GM12878 (cell line): Measurements from ENCODE around the gene OR52I2. TPM values are rescaled to one million over a fixed set of nuclear protein-coding genes. Genes with fewer than 3 reads are reported as not detected.

Experiments used
- ATAC-seq: fragments of 200-7000 bp; cut with Tn5 transposase; 3 replicates; pipeline ENCODE4 v1.9.1; 2020; ENCODE audit warnings: mild to moderate bottlenecking, moderate library complexity
- BruUV-seq: library from RNA; stranded (reverse); fragments of 400-500 nt; replicated peaks from 2 replicates; lab custom pipeline; 2021; lab: Mats Ljungman, UMichigan
- CTCF ChIA-PET: fragments of 300-600 bp; sonication (Branson Sonifier 250); formaldehyde crosslinking; extraction: SDS; loops from one replicate; lab custom pipeline; 2021; ENCODE audit warnings: inconsistent platforms; lab: Yijun Ruan, JAX
- POLR2A ChIA-PET: fragments of 350-600 bp; formaldehyde crosslinking; extraction: SDS; loops from one replicate; lab custom pipeline; 2021; ENCODE audit warnings: inconsistent platforms; lab: Charles Lee
- RAD21 ChIA-PET: fragments of 300-600 bp; sonication (Branson Sonifier 250); formaldehyde crosslinking; loops from one replicate; lab custom pipeline; 2023; ENCODE audit warnings: antibody characterized with exemption; ENCODE audit not compliant: unreplicated experiment; lab: Charles Lee
- SMC1A ChIA-PET: fragments of 300-600 bp; sonication (Branson Sonifier 250); formaldehyde crosslinking; loops from one replicate; lab custom pipeline; 2023; ENCODE audit not compliant: unreplicated experiment, uncharacterized antibody; lab: Charles Lee
- DNase-seq: peaks from one replicate; pipeline ENCODE4 v3.0.0-alpha.2; 2011; ENCODE audit warnings: low read depth, low spot score
- FAIRE-seq: peaks from 3 replicates; lab custom pipeline; 2011; peaks lifted over from hg19 to GRCh38; lab: Jason Lieb, UNC
- H2AFZ ChIP-seq: 2 replicates; pipeline ENCODE4 v1.6.0; 2011; ENCODE audit warnings: low read depth, low read length, control low read depth; ENCODE audit not compliant: control insufficient read depth
- H3K27ac ChIP-seq: 2 replicates; pipeline ENCODE4 v1.5.1; 2011; ENCODE audit warnings: control low read depth; ENCODE audit not compliant: control insufficient read depth, insufficient read depth
- H3K27me3 ChIP-seq, 2 experiments: replicated peaks in 1 of 2; 2 replicates each; pipeline versions ENCODE4 v1.6.0 to v1.6.1; 2011; ENCODE audit warnings: low read length in 1 of 2; ENCODE audit not compliant: control insufficient read depth in 2 of 2, insufficient read depth in 2 of 2
- H3K36me3 ChIP-seq, 2 experiments: 2 replicates each; pipeline ENCODE4 v1.5.1; 2011; ENCODE audit warnings: low read length in 1 of 2; ENCODE audit not compliant: control insufficient read depth in 2 of 2, insufficient read depth in 2 of 2
- H3K4me1 ChIP-seq: 2 replicates; pipeline ENCODE4 v1.6.1; 2011; ENCODE audit warnings: mild to moderate bottlenecking, low read length, moderate library complexity, mixed read lengths; ENCODE audit not compliant: control insufficient read depth, insufficient read depth
- H3K4me2 ChIP-seq: 2 replicates; pipeline ENCODE4 v1.6.0; 2011; ENCODE audit warnings: control low read depth; ENCODE audit not compliant: control insufficient read depth, insufficient read depth
- H3K4me3 ChIP-seq: fragments of 200-600 bp; sonication (generic); 2 replicates; pipeline ENCODE4 v1.5.1; 2016
- H3K79me2 ChIP-seq: 2 replicates; pipeline ENCODE4 v1.6.0; 2011; ENCODE audit warnings: low read length; ENCODE audit not compliant: control insufficient read depth, insufficient read depth
- H3K9ac ChIP-seq: 2 replicates; pipeline ENCODE4 v1.8.0; 2011; ENCODE audit warnings: low read length, control low read depth, mixed read lengths; ENCODE audit not compliant: control insufficient read depth, insufficient read depth
- H3K9me3 ChIP-seq: replicated peaks from 3 replicates; pipeline ENCODE4 v1.5.1; 2011; ENCODE audit warnings: mild to moderate bottlenecking, low read length; ENCODE audit not compliant: control insufficient read depth, insufficient read depth
- H4K20me1 ChIP-seq: 2 replicates; pipeline ENCODE4 v1.6.0; 2011; ENCODE audit not compliant: control insufficient read depth, insufficient read depth
- CHD1 ChIP-seq: IDR thresholded peaks from 2 replicates; pipeline ENCODE4 v1.6.1; 2012; ENCODE audit warnings: low read depth, low read length, improper control_type of control experiment
- NFYB ChIP-seq: IDR thresholded peaks from 2 replicates; pipeline ENCODE4 v1.6.1; 2011; ENCODE audit warnings: low read depth, mild to moderate bottlenecking, low read length, improper control_type of control experiment, moderate library complexity; ENCODE audit not compliant: insufficient read depth
- SMAD1 ChIP-seq: fragments of 450-650 bp; IDR thresholded peaks from 2 replicates; pipeline ENCODE4 v1.6.1; 2018; ENCODE audit warnings: mild to moderate bottlenecking, low read depth; ENCODE audit not compliant: partially characterized antibody
- TCF7 ChIP-seq: IDR thresholded peaks from 2 replicates; pipeline ENCODE4 v1.6.1; 2014; ENCODE audit warnings: antibody characterized with exemption, borderline replicate concordance
- whole genome bisulfite sequencing: methylation state at CpG from one replicate; pipeline ENCODE4 v1.1.6; 2016; ENCODE audit warnings: low lambda C conversion rate; ENCODE audit not compliant: insufficient replicate concordance, insufficient coverage; ENCODE audit errors: missing lambda C conversion rate; 5-methylcytosine and 5-hydroxymethylcytosine counted together
- in situ Hi-C: fragments of 300-500 bp; cut with MboI; formaldehyde crosslinking; loops from 9 replicates; pipeline ENCODE4 v1.14.3; 2018; ENCODE audit warnings: mixed read lengths
- intact Hi-C: fragments of 100-400 bp; cut with micrococcal nuclease; formaldehyde crosslinking; loops from one replicate; pipeline ENCODE4 v1.14.2; 2022; ENCODE audit not compliant: unreplicated experiment
- polyA plus RNA-seq, 11 experiments: library from polyadenylated mRNA; depleted of rRNA in 4 of 11; unstranded in 6 of 11; stranded (reverse) in 5 of 11; fragments of >200 nt; fragmentation: Nextera tagmentation in 4 of 11; fragmentation: Illumina TruSeq in 1 of 11; extraction: Ambion mirVana in 4 of 11; extraction: Trizol in 1 of 11; gene quantifications; 1 replicate in 1 of 11; 2 replicates in 10 of 11; pipeline versions ENCODE4 v1.2.1 to v1.2.3, GENCODE V29; 2011 to 2016; ENCODE audit warnings: inconsistent platforms in 2 of 11, missing spikeins in 2 of 11, low read depth in 1 of 11
- total RNA-seq, 4 experiments: library from RNA; depleted of rRNA in 3 of 4; stranded (reverse); fragments of >200 nt in 3 of 4; fragmentation: Illumina TruSeq in 1 of 4; extraction: Trizol in 1 of 4; gene quantifications; 2 replicates each; pipeline versions ENCODE4 v1.2.1 to v1.2.3, GENCODE V29; 2013 to 2021
- TF ChIP-seq, protein P1 (sequence below): fragments of 450-650 bp; formaldehyde crosslinking; IDR thresholded peaks from 2 replicates; pipeline ENCODE4 v1.4.0; 2020; ENCODE audit warnings: mild to moderate bottlenecking, moderate library complexity
- TF ChIP-seq, protein P2 (sequence below): fragments of 450-650 bp; conservative IDR thresholded peaks from 2 replicates; pipeline ENCODE4 v1.6.1; 2017; ENCODE audit warnings: mild to moderate bottlenecking, moderate library complexity

The OR52I2 gene
- total and polyA plus RNA-seq, 10 of the 15 experiments (the other 5 are each of a cell fraction or from before 2014, with no cell fraction given) = 0.04 to 0.05 TPM; not detected in 8

DNA sequence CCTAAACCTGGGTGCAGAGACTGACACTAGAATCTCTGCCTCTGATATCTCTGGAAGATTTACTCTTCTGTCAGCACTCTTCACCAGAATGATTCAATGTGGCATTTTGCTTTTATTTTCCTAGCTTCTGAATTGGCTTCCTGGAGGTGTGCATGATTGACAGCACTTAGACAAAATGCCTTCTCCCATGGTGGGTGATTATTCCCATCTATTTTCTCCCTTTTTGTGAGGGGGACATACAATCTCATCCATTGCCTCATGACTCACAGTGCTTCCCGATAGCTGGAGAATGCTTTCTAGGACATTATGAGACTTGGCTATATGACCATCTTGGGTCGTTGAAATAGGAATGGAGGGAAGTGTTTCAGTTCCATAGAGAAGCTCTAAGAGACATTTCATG is 30.4 kb downstream of the OR52I2 start:
- ChIA-PET RAD21 (no interaction called here), SMC1A (no interaction called here), POLR2A (no interaction called here), CTCF (interaction anchor here (0.6 to 1.8 kb wide), 3 partner anchors 10 to 88 kb away, joined by 3 to 6 read pairs (median 5); no protein-coding TSS in a partner anchor)
- H3K9me3 ChIP-seq = no peaks in the 10 kb centered on the region; the same call in 2 of the 3 replicates
- BruUV-seq = no TSS peak
- no peak overlapping the region for H3K27ac ChIP-seq
- no peak for FAIRE-seq
- no peak overlapping the region for H3K9ac ChIP-seq
- intact Hi-C loops (no loop called here), in situ Hi-C loops (no loop called here)
- H4K20me1 ChIP-seq = no peaks in the 10 kb centered on the region
- H3K4me3 ChIP-seq = no peak overlapping the region
- H2AFZ ChIP-seq = no peak overlapping the region
- no peak overlapping the region for H3K4me2 ChIP-seq
- no peaks in the 10 kb centered on the region; the same call in 1 of the 2 replicates for H3K4me1 ChIP-seq
- DNase-seq = no peak
- TF ChIP-seq NFYB (no peak), TCF7 (no peak), SMAD1 (no peak), CHD1 (no peak)
- TF ChIP-seq, protein P1, sequence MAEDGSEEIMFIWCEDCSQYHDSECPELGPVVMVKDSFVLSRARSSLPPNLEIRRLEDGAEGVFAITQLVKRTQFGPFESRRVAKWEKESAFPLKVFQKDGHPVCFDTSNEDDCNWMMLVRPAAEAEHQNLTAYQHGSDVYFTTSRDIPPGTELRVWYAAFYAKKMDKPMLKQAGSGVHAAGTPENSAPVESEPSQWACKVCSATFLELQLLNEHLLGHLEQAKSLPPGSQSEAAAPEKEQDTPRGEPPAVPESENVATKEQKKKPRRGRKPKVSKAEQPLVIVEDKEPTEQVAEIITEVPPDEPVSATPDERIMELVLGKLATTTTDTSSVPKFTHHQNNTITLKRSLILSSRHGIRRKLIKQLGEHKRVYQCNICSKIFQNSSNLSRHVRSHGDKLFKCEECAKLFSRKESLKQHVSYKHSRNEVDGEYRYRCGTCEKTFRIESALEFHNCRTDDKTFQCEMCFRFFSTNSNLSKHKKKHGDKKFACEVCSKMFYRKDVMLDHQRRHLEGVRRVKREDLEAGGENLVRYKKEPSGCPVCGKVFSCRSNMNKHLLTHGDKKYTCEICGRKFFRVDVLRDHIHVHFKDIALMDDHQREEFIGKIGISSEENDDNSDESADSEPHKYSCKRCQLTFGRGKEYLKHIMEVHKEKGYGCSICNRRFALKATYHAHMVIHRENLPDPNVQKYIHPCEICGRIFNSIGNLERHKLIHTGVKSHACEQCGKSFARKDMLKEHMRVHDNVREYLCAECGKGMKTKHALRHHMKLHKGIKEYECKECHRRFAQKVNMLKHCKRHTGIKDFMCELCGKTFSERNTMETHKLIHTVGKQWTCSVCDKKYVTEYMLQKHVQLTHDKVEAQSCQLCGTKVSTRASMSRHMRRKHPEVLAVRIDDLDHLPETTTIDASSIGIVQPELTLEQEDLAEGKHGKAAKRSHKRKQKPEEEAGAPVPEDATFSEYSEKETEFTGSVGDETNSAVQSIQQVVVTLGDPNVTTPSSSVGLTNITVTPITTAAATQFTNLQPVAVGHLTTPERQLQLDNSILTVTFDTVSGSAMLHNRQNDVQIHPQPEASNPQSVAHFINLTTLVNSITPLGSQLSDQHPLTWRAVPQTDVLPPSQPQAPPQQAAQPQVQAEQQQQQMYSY (CRISPR knock-in tag) = no peak
- TF ChIP-seq, protein P2, sequence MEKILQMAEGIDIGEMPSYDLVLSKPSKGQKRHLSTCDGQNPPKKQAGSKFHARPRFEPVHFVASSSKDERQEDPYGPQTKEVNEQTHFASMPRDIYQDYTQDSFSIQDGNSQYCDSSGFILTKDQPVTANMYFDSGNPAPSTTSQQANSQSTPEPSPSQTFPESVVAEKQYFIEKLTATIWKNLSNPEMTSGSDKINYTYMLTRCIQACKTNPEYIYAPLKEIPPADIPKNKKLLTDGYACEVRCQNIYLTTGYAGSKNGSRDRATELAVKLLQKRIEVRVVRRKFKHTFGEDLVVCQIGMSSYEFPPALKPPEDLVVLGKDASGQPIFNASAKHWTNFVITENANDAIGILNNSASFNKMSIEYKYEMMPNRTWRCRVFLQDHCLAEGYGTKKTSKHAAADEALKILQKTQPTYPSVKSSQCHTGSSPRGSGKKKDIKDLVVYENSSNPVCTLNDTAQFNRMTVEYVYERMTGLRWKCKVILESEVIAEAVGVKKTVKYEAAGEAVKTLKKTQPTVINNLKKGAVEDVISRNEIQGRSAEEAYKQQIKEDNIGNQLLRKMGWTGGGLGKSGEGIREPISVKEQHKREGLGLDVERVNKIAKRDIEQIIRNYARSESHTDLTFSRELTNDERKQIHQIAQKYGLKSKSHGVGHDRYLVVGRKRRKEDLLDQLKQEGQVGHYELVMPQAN = no peak
- 62% methylated on average over 2 of the region's 2 CpGs for WGBS
- peaks cover 2% of the 10 kb centered on the region; the same call in 1 of the 2 replicates for H3K79me2 ChIP-seq
- ATAC-seq = no peak
- no peaks in the 10 kb centered on the region for H3K36me3 ChIP-seq
- no peaks in the 10 kb centered on the region; a peak in 1 of 4 replicates for H3K27me3 ChIP-seq
